ENCODE measurements around the gene EBF4. TPM values are rescaled to one million over a fixed set of nuclear protein-coding genes. Genes with fewer than 3 reads are reported as not detected.

Gene EBF4
- total and polyA plus RNA-seq, 7 donors, result 0.42 to 1.9 (median 1.2) TPM

- intact Hi-C loops (cut with DNase I), result no loop called here
- ATAC-seq, result no peak
- Histone ChIP-seq H3K4me1 (no peaks in the 10 kb centered on the region), H3K36me3 (ENCODE audit: insufficient read depth in 1 of 2, low read depth in 1 of 2) (no peaks in the 10 kb centered on the region), H3K9me3 (no peaks in the 10 kb centered on the region), H3K27me3 (ENCODE audit: insufficient read depth in 3 of 3, low read length in 2 of 3) (peaks cover 0 to 19% (median 0%) of the 10 kb centered on the region in 3 donors), H3K27ac (no peak overlapping the region), H3K4me3 (no peak overlapping the region)
- no peak for DNase-seq
- no peak for TF ChIP-seq CTCF (IDR thresholded peaks at IDR 0.05)
- 68 to 73% (median 71%) methylated on average over 12 of the region's 12 CpGs for WGBS, 3 donors
Observed at GRCh38 chr20:2707353-2708072, 14.9 kb downstream of the EBF4 start.

GRCh38 chr20:2708073-2708415 is 15.5 kb downstream of the EBF4 start:
- no peaks in the 10 kb centered on the region for H3K9me3 ChIP-seq
- no peaks in the 10 kb centered on the region for H3K4me1 ChIP-seq
- 71 to 81% (median 75%) methylated on average over 5 of the region's 5 CpGs for WGBS, 3 donors
- no peaks in the 10 kb centered on the region for H3K36me3 ChIP-seq (ENCODE audit: insufficient read depth in 1 of 2, low read depth in 1 of 2)
- no peak for DNase-seq
- intact Hi-C loops (cut with DNase I), result no loop called here
- peaks cover 0 to 19% (median 0%) of the 10 kb centered on the region in 3 donors for H3K27me3 ChIP-seq (ENCODE audit: insufficient read depth in 3 of 3, low read length in 2 of 3)
- no peak for TF ChIP-seq CTCF (IDR thresholded peaks at IDR 0.05)
- no peak overlapping the region for H3K27ac ChIP-seq
- H3K4me3 ChIP-seq, result no peak overlapping the region
- ATAC-seq, result no peak

- H3K9me3 ChIP-seq, result no peaks in the 10 kb centered on the region
- TF ChIP-seq CTCF (IDR thresholded peaks at IDR 0.05), result no peak
- H3K36me3 ChIP-seq (ENCODE audit: insufficient read depth in 1 of 2, low read depth in 1 of 2), result no peaks in the 10 kb centered on the region
- ATAC-seq, result no peak
- peaks cover 0 to 19% (median 0%) of the 10 kb centered on the region in 3 donors for H3K27me3 ChIP-seq (ENCODE audit: insufficient read depth in 3 of 3, low read length in 2 of 3)
- 78 to 89% (median 85%) methylated on average over 9 of the region's 9 CpGs for WGBS, 3 donors
- no peak overlapping the region for H3K4me3 ChIP-seq
- intact Hi-C loops (cut with DNase I), result no loop called here
- H3K4me1 ChIP-seq, result no peaks in the 10 kb centered on the region
- DNase-seq, result no peak
- no peak overlapping the region for H3K27ac ChIP-seq
Observed at GRCh38 chr20:2708665-2709064, 16.1 kb downstream of the EBF4 start.

- Histone ChIP-seq H3K27me3 (ENCODE audit: insufficient read depth in 3 of 3, low read length in 2 of 3) (peaks cover 0 to 19% (median 0%) of the 10 kb centered on the region in 3 donors), H3K4me1 (no peaks in the 10 kb centered on the region), H3K4me3 (no peak overlapping the region), H3K27ac (no peak overlapping the region), H3K36me3 (ENCODE audit: insufficient read depth in 1 of 2, low read depth in 1 of 2) (no peaks in the 10 kb centered on the region), H3K9me3 (no peaks in the 10 kb centered on the region)
- ATAC-seq (no peak), DNase-seq (no peak)
- no peak for TF ChIP-seq CTCF (IDR thresholded peaks at IDR 0.05)
- intact Hi-C loops (cut with DNase I), result no loop called here
- 55 to 56% (median 56%) methylated on average over 15 to 17 of the region's 17 CpGs for WGBS, 3 donors
Observed at GRCh38 chr20:2709205-2709981, 16.8 kb downstream of the EBF4 start.
